GM19035 (cell line): ENCODE results near the gene CYP3A5.

ENCODE experiments used
- ATAC-seq: cut with Tn5 transposase; IDR thresholded peaks from one replicate; pipeline ENCODE4 v1.9.1; 2021; ENCODE audit not compliant: unreplicated experiment

The CYP3A5 gene

DNA sequence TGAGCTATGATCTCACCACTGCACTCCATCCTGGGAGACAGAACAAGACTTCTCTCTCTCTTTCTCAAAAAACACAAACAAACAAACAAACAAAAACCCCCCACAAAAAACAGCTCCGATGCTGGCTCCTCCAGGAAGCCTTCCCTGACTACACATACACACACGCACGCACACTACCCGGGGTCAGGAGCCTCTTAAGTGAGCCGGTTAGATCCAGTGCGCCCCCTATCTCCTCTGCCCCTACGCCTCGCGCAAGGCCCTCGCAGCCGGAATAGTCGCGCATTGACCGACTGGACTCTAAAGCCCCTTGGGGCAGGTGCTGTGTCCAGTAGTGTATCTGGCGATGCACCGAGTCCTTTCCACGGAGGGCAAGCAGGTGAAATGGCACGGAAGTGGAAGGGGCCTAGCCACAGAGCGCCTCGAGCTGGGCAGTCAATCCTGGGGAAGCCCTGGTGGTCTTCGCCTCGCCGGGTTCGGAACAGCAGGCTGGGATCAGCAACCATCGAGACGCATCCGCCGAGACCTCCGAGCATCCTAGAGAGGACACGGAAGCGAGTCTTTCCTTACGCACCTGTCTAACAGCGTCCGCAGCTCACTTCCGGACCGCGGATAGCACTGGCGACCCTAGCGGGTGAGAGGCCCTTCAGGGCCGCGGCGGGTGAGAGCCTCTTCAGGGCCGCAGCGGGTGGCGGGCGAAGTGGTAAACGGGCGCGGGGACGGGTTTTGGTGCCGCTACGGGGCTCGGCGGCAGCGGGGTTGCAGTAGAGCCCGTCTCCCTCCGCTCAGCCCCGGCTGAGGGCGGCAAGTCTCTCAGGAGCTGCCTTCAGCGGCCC lies 63.2 kb downstream of the CYP3A5 start, which contains the start of gene ZSCAN25:
ZSCAN25 (plus strand) TSS at position 588 of the 833 bp plus-strand sequence. CDS start 2,661 bp downstream, outside the sequence.
- ATAC-seq: peak; percentile 92

DNA sequence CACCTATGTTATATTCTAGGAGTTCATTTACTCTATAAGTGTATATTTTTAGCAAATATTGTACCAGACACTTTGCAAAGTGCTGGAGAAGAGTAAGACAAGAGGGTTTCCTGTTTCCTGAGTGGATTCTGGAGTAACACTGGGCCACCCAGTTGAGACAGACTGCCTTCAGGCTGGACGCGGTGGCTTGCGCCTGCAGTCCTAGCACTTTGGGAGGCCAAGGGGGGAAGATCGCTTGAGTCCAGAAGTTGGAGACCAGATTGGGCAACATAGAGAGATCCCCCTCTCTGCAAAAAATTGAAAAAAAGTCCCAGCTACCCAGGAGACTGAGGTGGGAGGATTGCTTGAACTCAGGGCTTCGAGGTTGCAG lies 63.8 kb downstream of the CYP3A5 start:
- no peak for ATAC-seq

DNA sequence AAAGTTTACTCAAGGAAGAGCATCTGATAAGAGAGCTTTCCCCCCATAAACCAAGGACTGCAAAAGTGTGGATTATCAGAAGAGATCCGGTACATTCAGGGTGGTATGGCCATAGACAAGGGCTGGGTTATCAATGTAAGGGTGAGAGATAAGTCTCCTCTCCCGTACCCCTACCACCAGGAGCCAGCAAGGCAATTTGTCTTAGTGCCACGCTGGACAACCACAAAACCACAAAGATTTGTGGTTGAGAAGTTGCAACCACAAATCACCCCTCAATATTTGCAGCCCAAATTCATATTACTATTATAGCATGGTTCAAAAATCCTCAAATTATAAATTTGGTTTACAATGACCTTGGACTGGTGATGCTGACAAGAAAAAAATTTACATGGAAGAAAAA lies 65.3 kb downstream of the CYP3A5 start:
- ATAC-seq: no peak

DNA sequence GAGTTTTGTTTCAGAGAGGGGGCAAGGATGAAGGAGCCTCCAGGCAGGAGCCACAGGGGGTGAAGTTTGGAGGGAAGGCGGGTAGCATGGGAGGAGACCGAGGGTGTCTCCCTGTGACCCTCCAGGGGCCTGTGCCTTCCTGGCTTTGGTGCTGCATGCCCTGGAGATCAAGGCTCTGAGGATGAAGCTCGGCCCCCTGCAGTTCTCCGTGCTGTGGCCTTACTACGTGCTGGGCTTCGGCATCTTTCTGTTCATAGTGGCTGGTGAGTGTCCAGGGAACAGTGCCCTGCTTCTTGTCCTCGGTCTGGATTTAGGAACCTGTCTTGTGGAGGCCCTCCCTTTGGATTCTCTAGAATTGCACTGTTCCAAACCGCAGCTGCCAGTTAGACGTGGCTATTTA lies 72.2 kb downstream of the CYP3A5 start:
- ATAC-seq: no peak

DNA sequence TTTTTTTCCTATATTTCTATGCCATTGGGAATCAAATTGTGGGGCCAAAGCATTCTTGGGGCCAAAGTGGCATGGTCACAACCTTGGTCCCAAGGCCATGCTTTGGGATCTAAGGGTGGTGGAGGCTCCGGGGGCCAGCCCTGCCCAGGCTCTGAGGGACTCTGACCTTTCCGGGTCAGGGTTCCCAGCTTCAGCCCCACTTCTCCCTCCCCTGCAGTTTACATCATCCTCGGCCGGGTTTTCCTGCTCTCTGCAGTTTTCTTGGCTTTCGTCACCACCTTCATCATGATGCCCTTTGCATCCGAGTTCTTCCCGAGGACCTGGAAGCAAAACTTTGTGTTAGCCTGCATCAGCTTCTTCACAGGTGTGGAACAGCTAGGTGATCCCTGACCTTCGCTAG lies 73.3 kb downstream of the CYP3A5 start:
- ATAC-seq: no peak

DNA sequence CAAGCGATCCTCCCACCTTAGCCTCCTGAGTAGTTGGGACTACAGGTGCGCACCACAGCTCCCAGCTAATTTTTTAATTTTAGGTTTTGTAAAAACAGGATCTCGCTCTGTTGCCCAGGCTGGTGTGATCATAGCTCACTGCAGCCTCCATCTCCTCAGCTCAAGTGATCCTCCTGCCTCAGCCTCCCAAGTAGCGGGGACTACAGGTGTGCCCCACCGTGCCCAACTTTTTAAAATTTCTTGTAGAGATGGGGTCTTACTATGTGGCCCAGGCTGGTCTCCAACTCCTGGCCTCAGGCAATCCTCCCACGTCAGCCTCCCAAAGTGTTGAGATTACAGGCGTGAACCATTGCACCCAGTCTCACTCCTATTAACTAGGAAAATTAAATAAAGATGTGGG lies 74.3 kb downstream of the CYP3A5 start:
- ATAC-seq: no peak

DNA sequence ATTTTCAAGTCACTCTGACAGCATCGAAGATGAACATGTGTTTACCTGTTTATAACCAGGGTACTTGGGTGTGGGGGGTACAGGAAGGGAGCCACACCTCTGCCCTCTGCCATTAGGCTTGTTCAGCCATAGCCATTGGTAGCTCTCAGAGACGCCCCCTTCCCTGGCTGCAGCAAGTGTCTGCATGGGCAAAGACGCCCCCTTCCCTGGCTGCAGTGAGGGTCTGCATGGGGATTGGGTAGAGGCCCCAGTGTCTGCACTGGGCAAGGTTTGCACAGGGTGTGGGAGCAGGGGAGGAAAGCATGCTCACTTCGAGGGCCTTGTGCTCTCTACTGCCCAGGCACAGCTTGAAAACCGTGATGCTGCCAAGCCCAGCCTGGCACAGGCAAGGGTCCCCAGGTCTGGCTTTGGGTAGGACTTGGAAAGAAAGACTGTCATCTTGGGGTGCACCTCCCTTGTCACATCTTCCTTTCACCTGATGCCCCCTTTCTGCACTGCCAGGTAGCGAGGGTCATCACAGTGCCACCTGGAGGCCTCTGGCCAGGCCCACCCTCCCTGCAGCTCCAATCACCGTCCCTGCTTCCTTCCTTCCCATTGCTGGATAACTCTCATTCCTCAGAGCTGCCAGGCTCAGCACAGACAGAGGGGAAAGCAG lies 78.0 kb downstream of the CYP3A5 start:
- no peak for ATAC-seq

DNA sequence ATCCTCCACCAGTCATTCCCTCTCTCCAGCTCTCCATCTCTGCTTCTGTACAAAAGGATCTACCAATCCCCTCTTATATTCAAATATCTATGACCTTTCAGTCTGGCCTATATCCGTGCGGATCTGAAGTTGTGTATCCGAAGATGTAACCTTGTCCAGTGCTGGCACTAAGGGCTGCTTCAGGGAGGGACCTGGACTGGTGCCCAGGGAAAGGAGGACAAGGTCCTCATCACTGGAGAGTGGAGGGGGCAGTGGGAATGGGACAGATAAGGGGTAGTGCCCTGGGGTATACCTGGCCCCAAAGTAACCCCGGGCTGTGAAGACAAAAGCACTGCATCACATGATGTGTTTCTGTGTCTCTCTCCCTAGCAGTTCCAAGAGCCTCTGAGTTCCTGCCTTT lies 80.0 kb downstream of the CYP3A5 start:
- ATAC-seq: no peak
